ENCODE data around the gene INSL4.

Gene INSL4

DNA sequence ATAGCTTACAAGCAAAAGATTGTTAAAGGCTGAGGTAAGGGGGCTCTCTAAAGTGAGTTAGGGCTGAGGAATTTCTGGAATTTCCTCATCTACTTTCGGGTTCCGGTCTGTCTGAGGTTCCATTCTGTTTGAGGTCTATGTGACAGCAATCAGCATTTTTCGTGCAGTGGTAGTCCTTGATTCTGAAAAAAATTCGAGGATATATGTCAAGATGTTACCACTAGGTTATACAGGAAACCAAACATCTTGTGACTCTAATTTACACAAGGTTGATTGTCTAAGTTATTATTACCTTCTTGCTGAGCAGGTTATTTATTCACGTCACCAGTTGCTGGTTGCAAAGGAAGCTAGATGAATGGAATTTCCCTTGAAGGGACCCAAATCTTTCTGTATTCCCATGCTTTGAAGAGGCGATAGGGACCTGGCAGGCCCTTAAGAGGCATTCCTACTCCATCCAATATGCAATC is 38.1 kb downstream of the INSL4 start:
- no peak overlapping the region for H3K4me3 Mint-ChIP-seq
- CTCF ChIA-PET, result interaction anchor here (1.3 kb wide), 1 partner anchor 8 kb away, joined by 3 read pairs; no protein-coding TSS in a partner anchor
- H3K9me3 Mint-ChIP-seq, result no peaks in the 10 kb centered on the region
- H3K36me3 Mint-ChIP-seq, result no peaks in the 10 kb centered on the region
- DNase-seq, result no peak
- no peak overlapping the region for H3K27ac Mint-ChIP-seq
- H3K27me3 Mint-ChIP-seq, result no peaks in the 10 kb centered on the region
- H3K4me1 Mint-ChIP-seq, result peaks cover 8% of the 10 kb centered on the region

GRCh38 chr9:5274770-5275169 is 43.6 kb downstream of the INSL4 start:
- no peaks in the 10 kb centered on the region for H3K9me3 Mint-ChIP-seq
- H3K4me3 Mint-ChIP-seq, result no peak overlapping the region
- no peaks in the 10 kb centered on the region for H3K27me3 Mint-ChIP-seq
- H3K27ac Mint-ChIP-seq, result no peak overlapping the region
- no peaks in the 10 kb centered on the region for H3K4me1 Mint-ChIP-seq
- no peak for DNase-seq
- CTCF ChIA-PET, result no interaction called here
- H3K36me3 Mint-ChIP-seq, result peaks cover 1% of the 10 kb centered on the region

- no peaks in the 10 kb centered on the region for H3K9me3 Mint-ChIP-seq
- no peaks in the 10 kb centered on the region for H3K4me1 Mint-ChIP-seq
- no peak for DNase-seq
- peaks cover 1% of the 10 kb centered on the region for H3K36me3 Mint-ChIP-seq
- H3K27ac Mint-ChIP-seq, result no peak overlapping the region
- CTCF ChIA-PET, result interaction anchor here (1.2 kb wide), 1 partner anchor 92 kb away, joined by 3 read pairs; no protein-coding TSS in a partner anchor
- no peaks in the 10 kb centered on the region for H3K27me3 Mint-ChIP-seq
- H3K4me3 Mint-ChIP-seq, result no peak overlapping the region
Observed at GRCh38 chr9:5278486-5278885, 47.3 kb downstream of the INSL4 start.

All from activated naive CD4-positive, alpha-beta T cell treated with anti-CD3 and anti-CD28 coated beads, Interleukin-2, amount 10 ng/mL, durations not matched to agents 7 days and 5 days (primary cell).